ENCODE data around the gene EEF1A2.

DNA sequence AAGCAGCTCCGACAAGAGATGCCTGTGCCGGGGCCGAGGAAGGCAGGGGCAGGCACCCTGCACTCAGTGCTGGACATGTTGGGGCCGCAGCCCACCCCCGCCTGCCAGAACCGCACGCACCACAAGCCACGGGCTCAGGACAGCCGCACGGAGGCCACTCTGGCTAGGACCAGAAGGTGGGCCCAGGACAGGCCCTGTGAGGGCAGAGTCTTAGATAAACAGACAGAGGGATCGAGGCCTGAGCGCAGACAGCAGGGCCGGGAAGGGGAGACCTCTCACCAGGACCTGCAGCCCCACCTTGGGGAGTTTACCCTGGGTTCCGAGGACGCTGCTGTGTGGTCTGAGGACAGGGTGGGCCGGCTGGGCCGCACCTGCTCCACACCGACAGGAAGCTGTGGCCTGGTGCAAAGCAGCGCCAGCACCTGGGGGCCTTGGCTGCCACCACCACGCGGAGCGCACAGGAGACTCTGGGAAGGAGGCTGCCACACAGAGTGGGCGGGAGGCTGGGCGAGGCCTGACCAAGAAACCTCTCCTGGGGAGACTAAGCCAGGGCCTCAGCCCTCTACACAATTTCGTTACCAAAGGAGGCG, 58.4 kb downstream of the EEF1A2 start:
- TF ChIP-seq FOSL2 (IDR thresholded peaks at IDR 0.05) (no peak), FOSL2 (CRISPR knock-in tag; IDR thresholded peaks at IDR 0.05) (no peak), GATA3 (IDR thresholded peaks at IDR 0.05; ENCODE audit: borderline replicate concordance) (no peak)
- TF ChIP-seq, protein P1, sequence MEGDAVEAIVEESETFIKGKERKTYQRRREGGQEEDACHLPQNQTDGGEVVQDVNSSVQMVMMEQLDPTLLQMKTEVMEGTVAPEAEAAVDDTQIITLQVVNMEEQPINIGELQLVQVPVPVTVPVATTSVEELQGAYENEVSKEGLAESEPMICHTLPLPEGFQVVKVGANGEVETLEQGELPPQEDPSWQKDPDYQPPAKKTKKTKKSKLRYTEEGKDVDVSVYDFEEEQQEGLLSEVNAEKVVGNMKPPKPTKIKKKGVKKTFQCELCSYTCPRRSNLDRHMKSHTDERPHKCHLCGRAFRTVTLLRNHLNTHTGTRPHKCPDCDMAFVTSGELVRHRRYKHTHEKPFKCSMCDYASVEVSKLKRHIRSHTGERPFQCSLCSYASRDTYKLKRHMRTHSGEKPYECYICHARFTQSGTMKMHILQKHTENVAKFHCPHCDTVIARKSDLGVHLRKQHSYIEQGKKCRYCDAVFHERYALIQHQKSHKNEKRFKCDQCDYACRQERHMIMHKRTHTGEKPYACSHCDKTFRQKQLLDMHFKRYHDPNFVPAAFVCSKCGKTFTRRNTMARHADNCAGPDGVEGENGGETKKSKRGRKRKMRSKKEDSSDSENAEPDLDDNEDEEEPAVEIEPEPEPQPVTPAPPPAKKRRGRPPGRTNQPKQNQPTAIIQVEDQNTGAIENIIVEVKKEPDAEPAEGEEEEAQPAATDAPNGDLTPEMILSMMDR (IDR thresholded peaks at IDR 0.05): no peak
